IMR-90 (cell line): ENCODE data around the gene C10orf90. TPM values are rescaled to one million over a fixed set of nuclear protein-coding genes. Genes with fewer than 3 reads are reported as not detected.

ENCODE experiments used
- ATAC-seq: fragments of 200-7000 bp; cut with Tn5 transposase; 2 replicates; pipeline ENCODE4 v1.9.1; 2020; ENCODE audit warnings: low read depth, mild to moderate bottlenecking, moderate library complexity
- BruUV-seq: library from RNA; stranded (reverse); fragments of 400-500 nt; replicated peaks from 2 replicates; lab custom pipeline; 2021; lab: Mats Ljungman, UMichigan
- CTCF ChIA-PET: fragments of 300-600 bp; formaldehyde crosslinking; extraction: SDS; loops from one replicate; lab custom pipeline; 2021; ENCODE audit warnings: antibody characterized with exemption; lab: Yijun Ruan, JAX
- POLR2A ChIA-PET: fragments of 300-600 bp; sonication (Branson Sonifier 250); formaldehyde crosslinking; loops from one replicate; lab custom pipeline; 2022; ENCODE audit warnings: antibody characterized with exemption; ENCODE audit not compliant: unreplicated experiment; lab: Charles Lee
- DNase-seq: peaks from one replicate; pipeline ENCODE4 v3.0.0; 2013
- H2AFZ ChIP-seq: replicated peaks from 2 replicates; pipeline ENCODE3; 2013; ENCODE audit warnings: low read length, mild to moderate bottlenecking; ENCODE audit not compliant: poor library complexity
- H2AK5ac ChIP-seq: 2 replicates; pipeline ENCODE4 v1.6.1; 2013; ENCODE audit warnings: low read depth, low read length, inconsistent platforms
- H2AK9ac ChIP-seq: replicated peaks from 2 replicates; pipeline ENCODE3; 2013; ENCODE audit warnings: mild to moderate bottlenecking, low read depth, low read length, moderate library complexity; ENCODE audit not compliant: poor library complexity
- H2BK120ac ChIP-seq: 2 replicates; pipeline ENCODE4 v1.6.1; 2013; ENCODE audit warnings: low read depth, low read length, inconsistent platforms
- H2BK15ac ChIP-seq: 3 replicates; pipeline ENCODE4 v1.6.1; 2013; ENCODE audit warnings: low read depth, low read length, inconsistent platforms
- H2BK20ac ChIP-seq: 2 replicates; pipeline ENCODE4 v1.6.1; 2013; ENCODE audit warnings: low read depth, mild to moderate bottlenecking, inconsistent platforms, low read length, moderate library complexity
- H2BK5ac ChIP-seq: 2 replicates; pipeline ENCODE4 v1.6.1; 2013; ENCODE audit warnings: mild to moderate bottlenecking, low read depth, low read length, inconsistent platforms; ENCODE audit not compliant: poor library complexity, severe bottlenecking
- H3K14ac ChIP-seq: replicated peaks from 2 replicates; pipeline ENCODE4 v1.6.1; 2013; ENCODE audit warnings: low read depth, low read length, inconsistent platforms
- H3K18ac ChIP-seq: 2 replicates; pipeline ENCODE4 v1.6.1; 2013; ENCODE audit warnings: low read depth, low read length, control low read depth
- H3K23ac ChIP-seq: 2 replicates; pipeline ENCODE4 v1.6.1; 2013; ENCODE audit warnings: low read depth, low read length, inconsistent platforms
- H3K27ac ChIP-seq: 2 replicates; pipeline ENCODE4 v1.5.1; 2013; ENCODE audit warnings: mild to moderate bottlenecking, control low read depth, low read length; ENCODE audit not compliant: insufficient read depth
- H3K27me3 ChIP-seq: 2 replicates; pipeline ENCODE4 v1.6.1; 2013; ENCODE audit warnings: low read length; ENCODE audit not compliant: control insufficient read depth, insufficient read depth
- H3K36me3 ChIP-seq: 2 replicates; pipeline ENCODE4 v1.6.1; 2013; ENCODE audit warnings: low read length, mixed read lengths; ENCODE audit not compliant: control insufficient read depth, insufficient read depth
- H3K4ac ChIP-seq: 2 replicates; pipeline ENCODE4 v1.6.1; 2013; ENCODE audit warnings: low read depth, low read length, inconsistent platforms
- H3K4me1 ChIP-seq: 2 replicates; pipeline ENCODE4 v1.6.1; 2013; ENCODE audit warnings: low read length, mixed read lengths; ENCODE audit not compliant: control insufficient read depth, insufficient read depth
- H3K4me2 ChIP-seq: 2 replicates; pipeline ENCODE4 v1.6.1; 2013; ENCODE audit warnings: low read depth, mild to moderate bottlenecking, control low read depth, low read length, moderate library complexity
- H3K4me3 ChIP-seq: 2 replicates; pipeline ENCODE4 v1.5.1; 2013; ENCODE audit warnings: low read depth, mild to moderate bottlenecking, control low read depth, low read length, moderate library complexity; ENCODE audit not compliant: insufficient read depth
- H3K56ac ChIP-seq: 2 replicates; pipeline ENCODE4 v1.6.1; 2013; ENCODE audit warnings: low read length, inconsistent platforms; ENCODE audit not compliant: insufficient read depth; ENCODE audit errors: extremely low read depth
- H3K79me1 ChIP-seq, 2 experiments: 2 replicates each; pipeline ENCODE4 v1.6.1; 2013; ENCODE audit warnings: low read length in 2 of 2, inconsistent platforms in 1 of 2, low read depth in 1 of 2
- H3K9ac ChIP-seq: 2 replicates; pipeline ENCODE4 v1.6.1; 2013; ENCODE audit warnings: low read depth, low read length, control low read depth
- H3K9me1 ChIP-seq: 2 replicates; pipeline ENCODE4 v1.6.1; 2013; ENCODE audit warnings: low read length, inconsistent platforms; ENCODE audit not compliant: insufficient read depth
- H3K9me3 ChIP-seq: 2 replicates; pipeline ENCODE4 v1.6.1; 2013; ENCODE audit warnings: low read length; ENCODE audit not compliant: control insufficient read depth, insufficient read depth
- H4K20me1 ChIP-seq: 2 replicates; pipeline ENCODE4 v1.6.1; 2013; ENCODE audit warnings: low read length, inconsistent platforms; ENCODE audit not compliant: insufficient read depth
- H4K5ac ChIP-seq: 2 replicates; pipeline ENCODE4 v1.6.1; 2013; ENCODE audit warnings: mild to moderate bottlenecking, low read depth, low read length, control low read depth
- H4K8ac ChIP-seq, 2 experiments: 2 replicates each; pipeline ENCODE4 v1.6.1; 2013; ENCODE audit warnings: low read depth in 2 of 2, low read length in 2 of 2, control low read depth in 1 of 2, inconsistent platforms in 1 of 2
- H4K91ac ChIP-seq: 2 replicates; pipeline ENCODE4 v1.6.1; 2013; ENCODE audit warnings: low read depth, low read length, inconsistent platforms; ENCODE audit not compliant: insufficient read depth
- BHLHE40 ChIP-seq: fragments of 150-350 bp; IDR thresholded peaks from 2 replicates; pipeline ENCODE4 v1.6.1; 2016; ENCODE audit warnings: mild to moderate bottlenecking, low read depth, low read length
- CHD1 ChIP-seq: IDR thresholded peaks from 2 replicates; pipeline ENCODE4 v1.6.1; 2012; ENCODE audit warnings: low read depth, low read length, improper control_type of control experiment
- CTCF ChIP-seq: conservative IDR thresholded peaks from 2 replicates; pipeline ENCODE4 v1.5.1; 2012; ENCODE audit warnings: mild to moderate bottlenecking, low read depth, low read length, improper control_type of control experiment
- FOS ChIP-seq: fragments of 150-350 bp; IDR thresholded peaks from 2 replicates; pipeline ENCODE4 v1.6.1; 2016; ENCODE audit warnings: low read depth, low read length
- MAZ ChIP-seq: IDR thresholded peaks from 2 replicates; pipeline ENCODE4 v1.6.1; 2012; ENCODE audit warnings: low read depth, mild to moderate bottlenecking, low read length, improper control_type of control experiment, moderate library complexity, borderline replicate concordance
- POLR2A ChIP-seq: IDR thresholded peaks from 2 replicates; pipeline ENCODE4 v1.6.1; 2012; ENCODE audit warnings: mild to moderate bottlenecking, low read depth, low read length
- RAD21 ChIP-seq: IDR thresholded peaks from 2 replicates; pipeline ENCODE4 v1.6.1; 2012; ENCODE audit warnings: low read length, improper control_type of control experiment
- RFX5 ChIP-seq: IDR thresholded peaks from 2 replicates; pipeline ENCODE4 v1.8.0; 2012; ENCODE audit warnings: low read depth, mild to moderate bottlenecking, low read length, moderate library complexity
- WGBS, 2 experiments: methylation state at CpG; one replicate each; pipeline versions ENCODE4 v1.1.5 to v1.1.7; 2013; ENCODE audit warnings: missing lambda C conversion rate in 2 of 2; ENCODE audit not compliant: insufficient read length in 1 of 2; ENCODE audit errors: extremely low coverage in 2 of 2; 5-methylcytosine and 5-hydroxymethylcytosine counted together
- dilution Hi-C: fragments of 300-500 bp; cut with HindIII; formaldehyde crosslinking; loops from one replicate; pipeline ENCODE4 v1.14.3; 2018; ENCODE audit warnings: low sequenced_read_pairs; ENCODE audit not compliant: unreplicated experiment
- in situ Hi-C: fragments of 300-500 bp; cut with MboI; formaldehyde crosslinking; loops from 3 replicates; pipeline ENCODE4 v1.14.3; 2019; ENCODE audit warnings: low sequenced_read_pairs, inconsistent platforms, mixed read lengths
- intact Hi-C: fragments of 100-400 bp; cut with micrococcal nuclease; formaldehyde crosslinking; loops from 2 replicates; pipeline ENCODE4 v1.10.0; 2022
- polyA plus RNA-seq, 3 experiments: library from polyadenylated mRNA; depleted of rRNA; stranded (reverse); fragments of >200 nt; gene quantifications; 2 replicates each; pipeline ENCODE4 v1.2.3, GENCODE V29; 2012; ENCODE audit warnings: low replicate concordance in 1 of 3
- total RNA-seq: library from RNA; depleted of rRNA; stranded (reverse); fragments of >200 nt; gene quantifications from 2 replicates; pipeline ENCODE4 v1.2.3, GENCODE V29; 2012
- TF ChIP-seq, protein P1 (sequence below): fragments of 150-350 bp; IDR thresholded peaks from 2 replicates; pipeline ENCODE4 v1.6.1; 2016; ENCODE audit warnings: low read depth, mild to moderate bottlenecking, low read length, moderate library complexity, borderline replicate concordance

Gene C10orf90
- total and polyA plus RNA-seq, 2 of the 4 experiments (the other 2 are of a cell fraction): 0.05 to 0.18 TPM

DNA sequence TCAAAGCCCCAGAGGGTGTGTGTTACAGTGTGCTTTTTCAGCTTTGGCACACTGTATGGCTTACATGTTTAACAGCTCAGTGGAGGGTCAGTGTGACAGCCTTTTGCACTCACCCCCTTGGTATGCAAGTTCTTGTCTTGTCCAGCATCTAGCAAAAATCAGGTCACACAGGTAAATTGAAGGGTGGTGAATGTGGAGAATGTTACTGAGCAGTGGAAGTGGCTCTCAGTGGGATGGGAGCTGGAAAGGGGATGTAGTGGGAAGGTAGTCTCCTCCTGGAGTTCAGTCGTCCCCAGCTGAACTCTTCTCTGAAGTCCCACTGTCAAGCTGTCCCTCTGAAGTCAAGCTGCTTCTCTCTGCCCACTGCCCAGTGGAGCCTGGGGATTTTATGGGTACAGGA, 21.0 kb upstream of the C10orf90 start:
- Histone ChIP-seq H3K23ac (no peak overlapping the region), H2AFZ (no peak overlapping the region), H2BK5ac (no peak overlapping the region), H4K20me1 (no peaks in the 10 kb centered on the region), H3K4ac (no peak overlapping the region), H3K27me3 (no peaks in the 10 kb centered on the region), H4K91ac (no peak overlapping the region), H3K27ac (no peak overlapping the region), H3K79me1 (no peaks in the 10 kb centered on the region), H3K9me1 (no peaks in the 10 kb centered on the region), H2AK9ac (no peak overlapping the region), H3K36me3 (no peaks in the 10 kb centered on the region), H3K4me1 (no peaks in the 10 kb centered on the region), H3K14ac (no peak overlapping the region), H2AK5ac (no peak overlapping the region), H3K56ac (no peak overlapping the region), H2BK15ac (no peak overlapping the region), H2BK20ac (no peak overlapping the region), H3K4me2 (no peak overlapping the region), H3K9ac (no peak overlapping the region), H3K4me3 (no peak overlapping the region), H2BK120ac (no peak overlapping the region), H4K5ac (no peak overlapping the region), H3K18ac (no peak overlapping the region), H3K9me3 (0 out of 2 replicates have a peak, but pooled peaks cover 2% of the 10 kb centered on the region), H4K8ac (no peak overlapping the region)
- WGBS, 2 experiments: no CpG with 5 or more reads among the region's 1 CpG
- in situ Hi-C loops: no loop called here
- dilution Hi-C loops: no loop called here
- TF ChIP-seq RFX5 (no peak), CHD1 (no peak), BHLHE40 (no peak), CTCF (no peak), POLR2A (no peak), FOS (no peak), RAD21 (no peak), MAZ (no peak)
- TF ChIP-seq, protein P1, sequence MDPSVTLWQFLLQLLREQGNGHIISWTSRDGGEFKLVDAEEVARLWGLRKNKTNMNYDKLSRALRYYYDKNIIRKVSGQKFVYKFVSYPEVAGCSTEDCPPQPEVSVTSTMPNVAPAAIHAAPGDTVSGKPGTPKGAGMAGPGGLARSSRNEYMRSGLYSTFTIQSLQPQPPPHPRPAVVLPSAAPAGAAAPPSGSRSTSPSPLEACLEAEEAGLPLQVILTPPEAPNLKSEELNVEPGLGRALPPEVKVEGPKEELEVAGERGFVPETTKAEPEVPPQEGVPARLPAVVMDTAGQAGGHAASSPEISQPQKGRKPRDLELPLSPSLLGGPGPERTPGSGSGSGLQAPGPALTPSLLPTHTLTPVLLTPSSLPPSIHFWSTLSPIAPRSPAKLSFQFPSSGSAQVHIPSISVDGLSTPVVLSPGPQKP: no peak
- POLR2A ChIA-PET: no interaction called here
- BruUV-seq: no TSS peak
- DNase-seq: no peak
- intact Hi-C loops: no loop called here
- CTCF ChIA-PET: no interaction called here
- no peak for ATAC-seq
